ENCODE measurements around the gene RSU1. TPM values are rescaled to one million over a fixed set of nuclear protein-coding genes. Genes with fewer than 3 reads are reported as not detected.

Gene RSU1
- total and polyA plus RNA-seq, 2 of the 13 experiments (the other 11 are each of a cell fraction or from before 2014, with no cell fraction given) = 32.3 to 35.1 TPM

GRCh38 chr10:16681521-16681920 lies 135.7 kb downstream of the RSU1 start:
- BruUV-seq (replicated peaks) = no TSS peak
- no peak for FAIRE-seq
- POLR2A ChIA-PET = no interaction called here

More at GRCh38 chr10:16681521-16681920, 135.7 kb downstream of the RSU1 start:
- no peaks in the 10 kb centered on the region for H4K20me1 ChIP-seq (ENCODE audit: insufficient read depth, low read length)
- H3K9ac ChIP-seq (ENCODE audit: insufficient read depth, low read depth, low read length) = no peak overlapping the region
- 77% methylated on average over 1 of the region's 1 CpG for WGBS (ENCODE audit: low lambda C conversion rate)
- TF ChIP-seq PHF21A (CRISPR knock-in tag; IDR thresholded peaks at IDR 0.05) (no peak), ZNF253 (CRISPR knock-in tag; IDR thresholded peaks at IDR 0.05; ENCODE audit: borderline replicate concordance) (no peak), ZFP41 (CRISPR knock-in tag; IDR thresholded peaks at IDR 0.05; ENCODE audit: borderline replicate concordance) (no peak), ZNF564 (CRISPR knock-in tag; IDR thresholded peaks at IDR 0.05) (no peak), NFIC (IDR thresholded peaks at IDR 0.05; ENCODE audit: low read length) (no peak), HNF4A (CRISPR knock-in tag; IDR thresholded peaks at IDR 0.05) (no peak), GPN1 (CRISPR knock-in tag; IDR thresholded peaks at IDR 0.05; ENCODE audit: borderline replicate concordance) (no peak), ZBTB21 (CRISPR knock-in tag; IDR thresholded peaks at IDR 0.05) (no peak), KDM6A (CRISPR knock-in tag; IDR thresholded peaks at IDR 0.05; ENCODE audit: low read depth) (no peak), SMARCE1 (IDR thresholded peaks at IDR 0.05; ENCODE audit: borderline replicate concordance) (no peak), ZNF737 (CRISPR knock-in tag; IDR thresholded peaks at IDR 0.05; ENCODE audit: borderline replicate concordance) (no peak), ZNF597 (CRISPR knock-in tag; IDR thresholded peaks at IDR 0.05) (no peak), ZBTB4 (CRISPR knock-in tag; IDR thresholded peaks at IDR 0.05; ENCODE audit: borderline replicate concordance) (no peak), ZIK1 (CRISPR knock-in tag; IDR thresholded peaks at IDR 0.05; ENCODE audit: borderline replicate concordance, low read depth) (no peak), ZNF230 (CRISPR knock-in tag; IDR thresholded peaks at IDR 0.05) (no peak), HCFC1 (IDR thresholded peaks at IDR 0.05; ENCODE audit: low read depth, low read length) (no peak), PAF1 (CRISPR knock-in tag; IDR thresholded peaks at IDR 0.05) (no peak)
- H3K4me1 ChIP-seq (ENCODE audit: insufficient read depth, low read length) = no peaks in the 10 kb centered on the region
- H2AFZ ChIP-seq (ENCODE audit: low read length) = no peak overlapping the region
- H3K27ac ChIP-seq (ENCODE audit: extremely low read length, insufficient read depth, low read length) = no peak overlapping the region
- no peaks in the 10 kb centered on the region for H3K9me3 ChIP-seq (ENCODE audit: low read length)
- in situ Hi-C loops (cut with HindIII; ENCODE audit: extremely low pct_ligation_motif_present, low pct_unique_long_range_greater_than_20kb) = no loop called here
- H3K79me2 ChIP-seq (ENCODE audit: insufficient read depth, low read length) = no peaks in the 10 kb centered on the region
- no peak overlapping the region for H3K4me2 ChIP-seq (ENCODE audit: low read depth, low read length)
- H3K36me3 ChIP-seq (replicated peaks in 1 of 2; ENCODE audit: control insufficient read depth in 1 of 2, insufficient read depth in 2 of 2, low read length in 2 of 2) = no peaks in the 10 kb centered on the region
- CTCF ChIA-PET (ENCODE audit: low intra/inter-chr PET ratio, low total read pairs) = no interaction called here
- ATAC-seq = no peak
- no peaks in the 10 kb centered on the region for H3K27me3 ChIP-seq (ENCODE audit: control insufficient read depth in 1 of 2, insufficient read depth in 2 of 2, low read length in 2 of 2)
- H3K4me3 ChIP-seq (replicated peaks in 1 of 3; ENCODE audit: insufficient read depth in 1 of 3, low read depth in 2 of 3, low read length in 3 of 3) = no peak overlapping the region
- no peak for DNase-seq (ENCODE audit: low spot score)
- intact Hi-C loops (cut with micrococcal nuclease; ENCODE audit: unreplicated experiment) = no loop called here

Measured in HepG2 (cell line).